Mononuclear cell (primary cell): ENCODE measurements around the gene DARS2. TPM values are rescaled to one million over a fixed set of nuclear protein-coding genes. Genes with fewer than 3 reads are reported as not detected.
"Not testable (repeated sequence)": the region's sequence is repeated elsewhere in the genome, so short reads cannot be mapped to it uniquely, and the experiment has no call there.

Experiments
- H3K27me3 ChIP-seq: 2 replicates; pipeline ENCODE4 v1.6.0; 2011; ENCODE audit warnings: low read length, control low read depth; ENCODE audit not compliant: insufficient read depth
- H3K4me1 ChIP-seq: 2 replicates; pipeline ENCODE4 v1.5.1; 2011; ENCODE audit warnings: mild to moderate bottlenecking, low read length, control low read depth; ENCODE audit not compliant: insufficient read depth
- H3K4me3 ChIP-seq: 2 replicates; pipeline ENCODE4 v1.5.1; 2011; ENCODE audit warnings: mild to moderate bottlenecking, low read length, moderate library complexity
- H3K9me3 ChIP-seq: 2 replicates; pipeline ENCODE4 v1.5.1; 2011; ENCODE audit warnings: low read depth, mild to moderate bottlenecking, control low read depth, low read length
- total RNA-seq: library from RNA; depleted of rRNA; stranded (reverse); fragments of >200 nt; gene quantifications from one replicate; pipeline ENCODE4 v1.2.3, GENCODE V29; 2012

The DARS2 gene
- total RNA-seq, 1 donor, result 2.4 TPM

DNA sequence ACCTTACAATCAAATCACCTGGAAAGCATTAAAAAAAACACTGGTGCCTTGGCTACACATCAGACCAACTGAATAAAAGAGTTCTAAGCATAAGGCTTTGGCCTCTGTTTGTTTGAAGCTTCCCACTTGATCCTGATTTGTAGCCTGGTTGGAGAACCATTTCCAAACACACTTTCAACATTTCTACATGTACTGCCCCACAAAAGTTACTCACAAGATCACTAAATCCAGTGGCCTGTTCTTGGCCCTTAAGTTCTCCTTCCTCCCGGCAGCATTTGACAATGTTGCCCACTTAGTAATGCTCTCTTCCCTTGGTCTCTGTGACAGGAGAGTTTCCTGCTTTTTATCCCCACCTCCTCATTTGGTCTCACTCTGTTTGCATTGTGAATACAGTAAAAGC, 31.5 kb downstream of the DARS2 start:
- Histone ChIP-seq H3K9me3 (no peaks in the 10 kb centered on the region), H3K4me3 (no peak overlapping the region), H3K4me1 (no peaks in the 10 kb centered on the region), H3K27me3 (no peaks in the 10 kb centered on the region)

DNA sequence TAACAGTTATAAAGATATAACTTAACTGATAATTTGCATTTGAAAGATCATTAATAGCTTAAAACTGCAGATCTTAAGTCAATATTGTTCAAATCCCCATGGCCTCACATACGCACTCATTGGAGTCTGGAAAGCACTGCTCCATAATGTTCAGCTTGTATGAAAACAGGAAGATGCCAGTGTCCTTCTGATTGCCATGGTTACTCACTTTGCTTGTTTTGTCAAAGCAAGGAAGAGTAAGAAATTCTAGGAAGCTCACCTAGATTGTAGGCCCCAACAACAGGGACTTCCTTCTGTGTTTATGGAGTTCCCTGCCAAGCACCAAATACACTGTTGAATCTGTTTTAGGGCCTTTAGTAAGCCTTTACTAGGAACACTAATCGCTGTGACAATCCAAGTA, 32.4 kb downstream of the DARS2 start:
- Histone ChIP-seq H3K9me3 (no peaks in the 10 kb centered on the region), H3K4me1 (no peaks in the 10 kb centered on the region), H3K4me3 (no peak overlapping the region), H3K27me3 (no peaks in the 10 kb centered on the region)

DNA sequence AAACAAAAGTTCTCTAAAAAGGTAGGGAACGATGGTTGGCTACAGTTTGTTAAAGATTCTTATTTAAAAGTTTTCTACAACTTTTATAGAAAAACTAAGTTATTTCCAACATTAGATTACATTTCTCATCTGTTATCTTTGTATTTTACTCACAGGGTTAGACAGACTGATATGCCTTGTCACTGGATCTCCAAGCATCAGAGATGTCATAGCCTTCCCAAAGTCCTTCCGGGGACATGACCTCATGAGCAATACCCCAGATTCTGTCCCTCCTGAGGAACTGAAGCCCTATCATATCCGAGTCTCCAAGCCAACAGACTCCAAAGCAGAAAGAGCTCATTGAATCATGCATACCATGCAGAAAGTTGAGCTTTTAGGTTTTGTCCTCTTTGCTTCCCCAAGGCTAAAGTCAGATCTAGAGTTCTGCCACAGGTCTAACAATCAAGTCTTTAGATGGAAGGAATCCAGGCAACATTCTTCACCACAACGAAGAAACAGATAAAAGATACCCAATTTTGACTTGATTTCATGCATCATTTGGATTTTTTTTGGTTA, 33.0 kb downstream of the DARS2 start:
- Histone ChIP-seq H3K9me3 (no peaks in the 10 kb centered on the region), H3K4me3 (no peak overlapping the region), H3K27me3 (no peaks in the 10 kb centered on the region), H3K4me1 (no peaks in the 10 kb centered on the region)

GRCh38 chr1:173859547-173859946, 35.1 kb downstream of the DARS2 start:
- H3K9me3 ChIP-seq, H3K4me3 ChIP-seq, H3K4me1 ChIP-seq, H3K27me3 ChIP-seq: not testable (repeated sequence)

DNA sequence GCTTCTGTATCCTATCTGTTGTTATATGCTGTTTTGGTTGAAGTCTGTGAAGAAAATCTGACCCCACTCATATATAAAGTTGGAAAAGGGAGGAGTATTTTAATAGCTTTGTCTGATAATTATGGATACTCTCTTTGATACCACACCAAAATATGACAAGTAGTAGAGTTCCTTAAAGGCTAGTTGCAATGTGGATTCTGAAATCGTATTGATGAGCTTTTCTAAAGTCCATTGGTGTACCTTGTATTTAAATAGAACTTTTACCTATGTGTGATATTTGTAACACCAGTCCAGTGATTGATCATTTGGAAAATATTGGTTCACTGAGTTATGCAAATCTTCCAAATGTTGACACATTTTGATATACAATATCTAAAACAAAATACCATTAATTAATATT, 35.6 kb downstream of the DARS2 start:
- H3K9me3 ChIP-seq, result no peaks in the 10 kb centered on the region
- no peaks in the 10 kb centered on the region for H3K27me3 ChIP-seq
- H3K4me3 ChIP-seq, result no peak overlapping the region
- peaks cover 4% of the 10 kb centered on the region for H3K4me1 ChIP-seq

DNA sequence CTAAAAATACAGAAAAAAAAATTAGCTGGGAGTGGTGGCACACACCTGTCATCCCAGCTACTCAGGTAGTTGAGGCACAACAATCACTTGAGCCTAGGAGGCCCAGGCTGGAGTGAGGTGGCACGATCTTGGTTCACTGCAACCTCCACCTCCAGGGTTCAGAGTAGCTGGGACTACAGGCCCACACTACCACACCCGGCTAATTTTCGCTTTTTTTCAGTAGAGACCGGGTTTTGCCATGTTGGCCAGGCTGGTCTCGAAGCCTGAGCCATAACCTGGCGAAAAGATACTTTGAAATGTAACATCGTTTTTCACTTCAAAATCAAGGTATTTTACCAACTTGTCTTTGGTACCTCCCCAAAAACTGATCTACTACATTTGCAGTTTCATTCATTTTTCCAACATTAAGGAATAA, 37.3 kb downstream of the DARS2 start:
- Histone ChIP-seq H3K4me3 (no peak overlapping the region), H3K4me1 (peaks cover 20% of the 10 kb centered on the region), H3K9me3 (no peaks in the 10 kb centered on the region), H3K27me3 (no peaks in the 10 kb centered on the region)

- not testable (repeated sequence) for H3K27me3 ChIP-seq, H3K4me3 ChIP-seq, H3K9me3 ChIP-seq
- H3K4me1 ChIP-seq, result peaks cover 25% of the 10 kb centered on the region
Measured at GRCh38 chr1:173862146-173862768, 37.8 kb downstream of the DARS2 start.

- Histone ChIP-seq H3K27me3 (no peaks in the 10 kb centered on the region), H3K4me1 (peaks cover 26% of the 10 kb centered on the region), H3K9me3 (no peaks in the 10 kb centered on the region), H3K4me3 (no peak overlapping the region)
Measured at GRCh38 chr1:173862769-173863223, 38.3 kb downstream of the DARS2 start.

- no peaks in the 10 kb centered on the region for H3K9me3 ChIP-seq
- H3K4me3 ChIP-seq, result no peak overlapping the region
- no peaks in the 10 kb centered on the region for H3K27me3 ChIP-seq
- H3K4me1 ChIP-seq, result peaks cover 26% of the 10 kb centered on the region
Measured at GRCh38 chr1:173863224-173864161, 39.0 kb downstream of the DARS2 start.

- Histone ChIP-seq H3K4me3 (no peak overlapping the region), H3K9me3 (no peaks in the 10 kb centered on the region), H3K27me3 (no peaks in the 10 kb centered on the region), H3K4me1 (peaks cover 34% of the 10 kb centered on the region)
Measured at GRCh38 chr1:173864179-173864867, 39.9 kb downstream of the DARS2 start.

DNA sequence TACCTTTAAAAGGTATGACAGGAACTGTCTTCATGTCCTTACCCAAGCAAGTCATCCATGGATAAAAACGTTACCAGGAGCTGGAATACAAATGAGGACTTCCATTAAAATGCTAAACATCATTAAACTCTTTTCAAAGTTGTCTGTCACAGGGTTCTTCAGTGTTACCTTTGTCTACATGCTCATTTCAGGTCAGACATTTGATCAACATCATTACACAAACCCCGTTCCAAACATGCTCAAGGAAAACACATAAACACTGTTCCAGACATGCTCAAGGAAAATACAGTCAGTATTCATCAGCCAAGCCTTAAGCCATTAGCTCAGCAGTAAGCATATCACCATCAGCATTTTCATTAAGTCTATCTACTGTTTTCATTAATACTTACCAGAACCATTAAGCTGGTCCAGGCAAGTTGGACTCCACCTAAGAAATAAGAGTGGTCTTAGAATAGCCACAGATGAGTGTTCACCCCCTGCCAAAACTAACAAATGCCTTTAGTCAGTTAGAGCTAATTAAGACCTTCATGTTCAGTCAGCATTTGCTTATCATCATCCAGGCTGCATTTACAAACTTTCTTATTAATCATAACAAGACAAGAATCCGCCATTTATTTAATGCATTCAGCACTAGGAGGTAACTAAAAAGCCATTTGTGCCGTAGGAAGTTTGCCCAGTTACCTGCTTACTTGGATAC, 41.1 kb downstream of the DARS2 start:
- H3K4me3 ChIP-seq, result no peak overlapping the region
- no peaks in the 10 kb centered on the region for H3K27me3 ChIP-seq
- H3K9me3 ChIP-seq, result no peaks in the 10 kb centered on the region
- H3K4me1 ChIP-seq, result peaks cover 42% of the 10 kb centered on the region

GRCh38 chr1:173866413-173867115, 42.1 kb downstream of the DARS2 start:
- no peaks in the 10 kb centered on the region for H3K9me3 ChIP-seq
- H3K4me3 ChIP-seq, result peak overlapping the region; percentile 78
- no peaks in the 10 kb centered on the region for H3K27me3 ChIP-seq
- H3K4me1 ChIP-seq, result peaks cover 52% of the 10 kb centered on the region

GRCh38 chr1:173867141-173867752, 42.8 kb downstream of the DARS2 start:
- Histone ChIP-seq H3K4me1 (peaks cover 55% of the 10 kb centered on the region), H3K27me3 (no peaks in the 10 kb centered on the region), H3K9me3 (no peaks in the 10 kb centered on the region), H3K4me3 (peak overlapping the region; percentile 78)
